ENCODE measurements around the gene NDFIP2.
"Not testable (repeated sequence)": the region's sequence is repeated elsewhere in the genome, so short reads cannot be mapped to it uniquely, and the experiment has no call there.

Gene NDFIP2

GRCh38 chr13:79571147-79571546 lies 90.2 kb downstream of the NDFIP2 start:
- TF ChIP-seq SUZ12 (IDR thresholded peaks at IDR 0.05; ENCODE audit: extremely low read depth, insufficient read depth, insufficient read length) (no peak), ZNF274 (IDR thresholded peaks at IDR 0.05; ENCODE audit: low read depth, low read length) (no peak), YY1 (IDR thresholded peaks at IDR 0.05; ENCODE audit: insufficient read depth, insufficient read length) (no peak)
- Histone ChIP-seq H3K4me1 (ENCODE audit: insufficient read depth, insufficient read length) (no peaks in the 10 kb centered on the region), H3K4me3 (ENCODE audit: insufficient read length, low read depth) (no peak overlapping the region), H3K9me3 (ENCODE audit: insufficient read depth, low read length) (no peaks in the 10 kb centered on the region), H3K9ac (ENCODE audit: insufficient read length, low read depth) (no peak overlapping the region), H3K36me3 (ENCODE audit: insufficient read depth, insufficient read length, low read length) (no peaks in the 10 kb centered on the region), H3K27me3 (ENCODE audit: insufficient read depth, insufficient read length) (no peaks in the 10 kb centered on the region)
- no peak for DNase-seq (ENCODE audit: low read depth, low spot score)

- H3K4me3 ChIP-seq (ENCODE audit: insufficient read length, low read depth); H3K36me3 ChIP-seq (ENCODE audit: insufficient read depth, insufficient read length, low read length); H3K9ac ChIP-seq (ENCODE audit: insufficient read length, low read depth); DNase-seq (ENCODE audit: low read depth, low spot score); H3K9me3 ChIP-seq (ENCODE audit: insufficient read depth, low read length); H3K27me3 ChIP-seq (ENCODE audit: insufficient read depth, insufficient read length); H3K4me1 ChIP-seq (ENCODE audit: insufficient read depth, insufficient read length): not testable (repeated sequence)
These were observed 92.9 kb downstream of the NDFIP2 start for GRCh38 chr13:79573892-79574291.

- peaks cover 7% of the 10 kb centered on the region for H3K4me1 ChIP-seq (ENCODE audit: insufficient read depth, insufficient read length)
- no peaks in the 10 kb centered on the region for H3K36me3 ChIP-seq (ENCODE audit: insufficient read depth, insufficient read length, low read length)
- no peak overlapping the region for H3K9ac ChIP-seq (ENCODE audit: insufficient read length, low read depth)
- H3K9me3 ChIP-seq (ENCODE audit: insufficient read depth, low read length): 0 out of 2 replicates have a peak, but pooled peaks cover 7% of the 10 kb centered on the region
- H3K4me3 ChIP-seq (ENCODE audit: insufficient read length, low read depth): no peak overlapping the region
- no peak for DNase-seq (ENCODE audit: low read depth, low spot score)
- H3K27me3 ChIP-seq (ENCODE audit: insufficient read depth, insufficient read length): no peaks in the 10 kb centered on the region
- TF ChIP-seq ZNF274 (IDR thresholded peaks at IDR 0.05; ENCODE audit: low read depth, low read length) (no peak), SUZ12 (IDR thresholded peaks at IDR 0.05; ENCODE audit: extremely low read depth, insufficient read depth, insufficient read length) (no peak), YY1 (IDR thresholded peaks at IDR 0.05; ENCODE audit: insufficient read depth, insufficient read length) (no peak)
These were observed 100.9 kb downstream of the NDFIP2 start for GRCh38 chr13:79581870-79582315.

- no peaks in the 10 kb centered on the region for H3K36me3 ChIP-seq (ENCODE audit: insufficient read depth, insufficient read length, low read length)
- no peak overlapping the region for H3K4me3 ChIP-seq (ENCODE audit: insufficient read length, low read depth)
- no peak overlapping the region for H3K9ac ChIP-seq (ENCODE audit: insufficient read length, low read depth)
- TF ChIP-seq SUZ12 (IDR thresholded peaks at IDR 0.05; ENCODE audit: extremely low read depth, insufficient read depth, insufficient read length): no peak
- TF ChIP-seq YY1 (IDR thresholded peaks at IDR 0.05; ENCODE audit: insufficient read depth, insufficient read length): no peak
- no peak for TF ChIP-seq ZNF274 (IDR thresholded peaks at IDR 0.05; ENCODE audit: low read depth, low read length)
- peaks cover 7% of the 10 kb centered on the region for H3K4me1 ChIP-seq (ENCODE audit: insufficient read depth, insufficient read length)
- no peak for DNase-seq (ENCODE audit: low read depth, low spot score)
- 0 out of 2 replicates have a peak, but pooled peaks cover 7% of the 10 kb centered on the region for H3K9me3 ChIP-seq (ENCODE audit: insufficient read depth, low read length)
- no peaks in the 10 kb centered on the region for H3K27me3 ChIP-seq (ENCODE audit: insufficient read depth, insufficient read length)
These were observed 101.9 kb downstream of the NDFIP2 start for GRCh38 chr13:79582896-79583295.

- Histone ChIP-seq H3K27me3 (ENCODE audit: insufficient read depth, insufficient read length) (no peaks in the 10 kb centered on the region), H3K36me3 (ENCODE audit: insufficient read depth, insufficient read length, low read length) (no peaks in the 10 kb centered on the region), H3K9me3 (ENCODE audit: insufficient read depth, low read length) (0 out of 2 replicates have a peak, but pooled peaks cover 7% of the 10 kb centered on the region), H3K4me3 (ENCODE audit: insufficient read length, low read depth) (no peak overlapping the region), H3K4me1 (ENCODE audit: insufficient read depth, insufficient read length) (peaks cover 7% of the 10 kb centered on the region), H3K9ac (ENCODE audit: insufficient read length, low read depth) (no peak overlapping the region)
- no peak for TF ChIP-seq SUZ12 (IDR thresholded peaks at IDR 0.05; ENCODE audit: extremely low read depth, insufficient read depth, insufficient read length)
- TF ChIP-seq ZNF274 (IDR thresholded peaks at IDR 0.05; ENCODE audit: low read depth, low read length): no peak
- TF ChIP-seq YY1 (IDR thresholded peaks at IDR 0.05; ENCODE audit: insufficient read depth, insufficient read length): no peak
- DNase-seq (ENCODE audit: low read depth, low spot score): no peak
These were observed 104.1 kb downstream of the NDFIP2 start for GRCh38 chr13:79585033-79585432.

GRCh38 chr13:79589603-79590393 lies 108.8 kb downstream of the NDFIP2 start:
- H3K4me1 ChIP-seq (ENCODE audit: insufficient read depth, insufficient read length): no peaks in the 10 kb centered on the region
- no peak overlapping the region for H3K9ac ChIP-seq (ENCODE audit: insufficient read length, low read depth)
- no peak overlapping the region for H3K4me3 ChIP-seq (ENCODE audit: insufficient read length, low read depth)
- H3K27me3 ChIP-seq (ENCODE audit: insufficient read depth, insufficient read length): no peaks in the 10 kb centered on the region
- TF ChIP-seq ZNF274 (IDR thresholded peaks at IDR 0.05; ENCODE audit: low read depth, low read length) (no peak), SUZ12 (IDR thresholded peaks at IDR 0.05; ENCODE audit: extremely low read depth, insufficient read depth, insufficient read length) (no peak), YY1 (IDR thresholded peaks at IDR 0.05; ENCODE audit: insufficient read depth, insufficient read length) (no peak)
- no peaks in the 10 kb centered on the region for H3K9me3 ChIP-seq (ENCODE audit: insufficient read depth, low read length)
- H3K36me3 ChIP-seq (ENCODE audit: insufficient read depth, insufficient read length, low read length): no peaks in the 10 kb centered on the region
- no peak for DNase-seq (ENCODE audit: low read depth, low spot score)

GRCh38 chr13:79590394-79590676 lies 109.4 kb downstream of the NDFIP2 start:
- TF ChIP-seq SUZ12 (IDR thresholded peaks at IDR 0.05; ENCODE audit: extremely low read depth, insufficient read depth, insufficient read length) (no peak), YY1 (IDR thresholded peaks at IDR 0.05; ENCODE audit: insufficient read depth, insufficient read length) (no peak), ZNF274 (IDR thresholded peaks at IDR 0.05; ENCODE audit: low read depth, low read length) (no peak)
- Histone ChIP-seq H3K9ac (ENCODE audit: insufficient read length, low read depth) (no peak overlapping the region), H3K36me3 (ENCODE audit: insufficient read depth, insufficient read length, low read length) (no peaks in the 10 kb centered on the region), H3K9me3 (ENCODE audit: insufficient read depth, low read length) (no peaks in the 10 kb centered on the region), H3K27me3 (ENCODE audit: insufficient read depth, insufficient read length) (no peaks in the 10 kb centered on the region), H3K4me1 (ENCODE audit: insufficient read depth, insufficient read length) (no peaks in the 10 kb centered on the region), H3K4me3 (ENCODE audit: insufficient read length, low read depth) (no peak overlapping the region)
- no peak for DNase-seq (ENCODE audit: low read depth, low spot score)

Measured in NT2/D1 (cell line).